ENCODE data around the gene TACC2. TPM values are rescaled to one million over a fixed set of nuclear protein-coding genes. Genes with fewer than 3 reads are reported as not detected.
"Not testable (repeated sequence)": the region's sequence is repeated elsewhere in the genome, so short reads cannot be mapped to it uniquely, and the experiment has no call there.

TACC2 gene
- polyA plus RNA-seq, 3 donors from 2014 or later: not detected

- Mint-ChIP-seq H3K27me3 (ENCODE audit: low read depth in 3 of 3) (peaks cover 0 to 10% (median 3%) of the 10 kb centered on the region in 3 donors), H3K27ac (no peak overlapping the region), H3K4me1 (no peaks in the 10 kb centered on the region), H3K36me3 (no peaks in the 10 kb centered on the region), H3K9me3 (no peaks in the 10 kb centered on the region), H3K4me3 (no peak overlapping the region)
- DNase-seq: no peak
Measured at GRCh38 chr10:122021828-122022227, 32.9 kb downstream of the TACC2 start.

GRCh38 chr10:122022276-122022675 lies 33.3 kb downstream of the TACC2 start:
- no peaks in the 10 kb centered on the region for H3K4me1 Mint-ChIP-seq
- H3K27ac Mint-ChIP-seq: no peak overlapping the region
- H3K4me3 Mint-ChIP-seq: no peak overlapping the region
- DNase-seq: no peak
- peaks cover 0 to 10% (median 3%) of the 10 kb centered on the region in 3 donors for H3K27me3 Mint-ChIP-seq (ENCODE audit: low read depth in 3 of 3)
- H3K36me3 Mint-ChIP-seq: no peaks in the 10 kb centered on the region
- H3K9me3 Mint-ChIP-seq: no peaks in the 10 kb centered on the region

GRCh38 chr10:122023257-122023656 lies 34.3 kb downstream of the TACC2 start:
- H3K27me3 Mint-ChIP-seq (ENCODE audit: low read depth in 3 of 3): peaks cover 0 to 10% (median 3%) of the 10 kb centered on the region in 3 donors
- H3K9me3 Mint-ChIP-seq, H3K4me3 Mint-ChIP-seq, H3K4me1 Mint-ChIP-seq, DNase-seq, H3K36me3 Mint-ChIP-seq, H3K27ac Mint-ChIP-seq: not testable (repeated sequence)

GRCh38 chr10:122029499-122030199 lies 40.7 kb downstream of the TACC2 start:
- Mint-ChIP-seq H3K36me3 (no peaks in the 10 kb centered on the region), H3K4me3 (no peak overlapping the region), H3K27ac (no peak overlapping the region)

GRCh38 chr10:122030200-122030552 lies 41.2 kb downstream of the TACC2 start:
- no peak for DNase-seq
- H3K27me3 Mint-ChIP-seq (ENCODE audit: low read depth in 3 of 3): peaks cover 0 to 9% (median 1%) of the 10 kb centered on the region in 3 donors
- H3K4me1 Mint-ChIP-seq: no peaks in the 10 kb centered on the region
- H3K27ac Mint-ChIP-seq: no peak overlapping the region
- H3K36me3 Mint-ChIP-seq: no peaks in the 10 kb centered on the region
- no peak overlapping the region for H3K4me3 Mint-ChIP-seq
- peaks cover 0 to 2% (median 0%) of the 10 kb centered on the region in 6 donors for H3K9me3 Mint-ChIP-seq

More at GRCh38 chr10:122029499-122030199, 40.7 kb downstream of the TACC2 start:
- no peak for DNase-seq
- Mint-ChIP-seq H3K9me3 (peaks cover 0 to 2% (median 0%) of the 10 kb centered on the region in 6 donors), H3K27me3 (ENCODE audit: low read depth in 3 of 3) (peaks cover 0 to 6% (median 1%) of the 10 kb centered on the region in 3 donors), H3K4me1 (no peaks in the 10 kb centered on the region)

GRCh38 chr10:122033224-122033926 lies 44.4 kb downstream of the TACC2 start:
- Mint-ChIP-seq H3K9me3 (peaks cover 0 to 2% (median 0%) of the 10 kb centered on the region in 6 donors), H3K4me1 (no peaks in the 10 kb centered on the region), H3K4me3 (no peak overlapping the region), H3K27ac (no peak overlapping the region), H3K27me3 (ENCODE audit: low read depth in 3 of 3) (peaks cover 0 to 9% (median 1%) of the 10 kb centered on the region in 3 donors), H3K36me3 (no peaks in the 10 kb centered on the region)
- no peak for DNase-seq

GRCh38 chr10:122034149-122034756 lies 45.3 kb downstream of the TACC2 start:
- Mint-ChIP-seq H3K4me3 (no peak overlapping the region), H3K4me1 (no peaks in the 10 kb centered on the region), H3K27ac (no peak overlapping the region), H3K36me3 (no peaks in the 10 kb centered on the region), H3K27me3 (ENCODE audit: low read depth in 3 of 3) (peaks cover 0 to 11% (median 1%) of the 10 kb centered on the region in 3 donors), H3K9me3 (peaks cover 0 to 2% (median 0%) of the 10 kb centered on the region in 6 donors)
- DNase-seq: no peak

- Mint-ChIP-seq H3K27me3 (ENCODE audit: low read depth in 3 of 3) (peaks cover 0 to 4% (median 0%) of the 10 kb centered on the region in 3 donors), H3K4me3 (no peak overlapping the region), H3K9me3 (no peaks in the 10 kb centered on the region), H3K27ac (no peak overlapping the region), H3K4me1 (no peaks in the 10 kb centered on the region), H3K36me3 (no peaks in the 10 kb centered on the region)
- no peak for DNase-seq
Measured at GRCh38 chr10:122040786-122041185, 51.8 kb downstream of the TACC2 start.

- Mint-ChIP-seq H3K4me3 (no peak overlapping the region), H3K36me3 (no peaks in the 10 kb centered on the region)
Measured at GRCh38 chr10:122042836-122043235, 53.9 kb downstream of the TACC2 start.

GRCh38 chr10:122044045-122044661 lies 55.2 kb downstream of the TACC2 start:
- no peak overlapping the region for H3K4me3 Mint-ChIP-seq
- H3K9me3 Mint-ChIP-seq: no peaks in the 10 kb centered on the region
- DNase-seq: no peak
- H3K27me3 Mint-ChIP-seq (ENCODE audit: low read depth in 3 of 3): peaks cover 0 to 10% (median 2%) of the 10 kb centered on the region in 3 donors
- H3K27ac Mint-ChIP-seq: no peak overlapping the region
- H3K4me1 Mint-ChIP-seq: no peaks in the 10 kb centered on the region
- no peaks in the 10 kb centered on the region for H3K36me3 Mint-ChIP-seq

More at GRCh38 chr10:122042836-122043235, 53.9 kb downstream of the TACC2 start:
- Mint-ChIP-seq H3K27ac (no peak overlapping the region), H3K4me1 (no peaks in the 10 kb centered on the region), H3K27me3 (ENCODE audit: low read depth in 3 of 3) (peaks cover 0 to 4% (median 2%) of the 10 kb centered on the region in 3 donors), H3K9me3 (no peaks in the 10 kb centered on the region)
- DNase-seq: no peak

GRCh38 chr10:122044713-122045112 lies 55.8 kb downstream of the TACC2 start:
- Mint-ChIP-seq H3K27ac (no peak overlapping the region), H3K36me3 (no peaks in the 10 kb centered on the region), H3K4me1 (no peaks in the 10 kb centered on the region), H3K4me3 (no peak overlapping the region), H3K9me3 (no peaks in the 10 kb centered on the region), H3K27me3 (ENCODE audit: low read depth in 3 of 3) (peaks cover 0 to 8% (median 2%) of the 10 kb centered on the region in 3 donors)
- DNase-seq: no peak

- no peak for DNase-seq
- H3K27me3 Mint-ChIP-seq (ENCODE audit: low read depth in 3 of 3): peaks cover 0 to 8% (median 2%) of the 10 kb centered on the region in 3 donors
- no peaks in the 10 kb centered on the region for H3K4me1 Mint-ChIP-seq
- H3K27ac Mint-ChIP-seq: no peak overlapping the region
- no peaks in the 10 kb centered on the region for H3K9me3 Mint-ChIP-seq
- no peaks in the 10 kb centered on the region for H3K36me3 Mint-ChIP-seq
- H3K4me3 Mint-ChIP-seq: no peak overlapping the region
Measured at GRCh38 chr10:122045212-122045611, 56.2 kb downstream of the TACC2 start.

GRCh38 chr10:122047560-122047959 lies 58.6 kb downstream of the TACC2 start:
- Mint-ChIP-seq H3K27me3 (ENCODE audit: low read depth in 3 of 3) (peaks cover 0 to 6% (median 2%) of the 10 kb centered on the region in 3 donors), H3K4me1 (no peaks in the 10 kb centered on the region), H3K27ac (no peak overlapping the region), H3K36me3 (no peaks in the 10 kb centered on the region), H3K4me3 (no peak overlapping the region), H3K9me3 (no peaks in the 10 kb centered on the region)
- no peak for DNase-seq

GRCh38 chr10:122049076-122049475 lies 60.1 kb downstream of the TACC2 start:
- Mint-ChIP-seq H3K4me3 (no peak overlapping the region), H3K9me3 (no peaks in the 10 kb centered on the region), H3K36me3 (no peaks in the 10 kb centered on the region), H3K4me1 (no peaks in the 10 kb centered on the region), H3K27ac (no peak overlapping the region), H3K27me3 (ENCODE audit: low read depth in 3 of 3) (peaks cover 3 to 6% (median 5%) of the 10 kb centered on the region in 3 donors)
- no peak for DNase-seq

Data from immature natural killer cell (primary cell).